AG04449 (cell line): Measurements from ENCODE around the gene PKP4.
"Not testable (repeated sequence)": the region's sequence is repeated elsewhere in the genome, so short reads cannot be mapped to it uniquely, and the experiment has no call there.

ENCODE experiments used
- CTCF ChIA-PET: fragments of 350-600 bp; formaldehyde crosslinking; extraction: SDS; loops from one replicate; lab custom pipeline; 2021; ENCODE audit warnings: antibody characterized with exemption; lab: Yijun Ruan, JAX
- POLR2A ChIA-PET: fragments of 400-600, 350-600 bp; formaldehyde crosslinking; extraction: SDS; loops from one replicate; lab custom pipeline; 2020; ENCODE audit warnings: antibody characterized with exemption, inconsistent platforms; lab: Yijun Ruan, JAX
- DNase-seq: peaks from one replicate; pipeline ENCODE4 v3.0.0-alpha.2; 2010; ENCODE audit warnings: low read depth, low spot score
- H3K4me3 ChIP-seq: 2 replicates; pipeline ENCODE4 v1.5.1; 2011; ENCODE audit warnings: low read depth, mild to moderate bottlenecking, control low read depth, low read length
- CTCF ChIP-seq: IDR thresholded peaks from one replicate; pipeline ENCODE4 v1.5.1; 2011; ENCODE audit warnings: mild to moderate bottlenecking, moderate library complexity, low read length, control low read depth, inconsistent platforms; ENCODE audit not compliant: insufficient read depth; ENCODE audit errors: missing control alignments

PKP4 gene

GRCh38 chr2:158467248-158467647, 10.5 kb downstream of the PKP4 start:
- TF ChIP-seq CTCF: no peak
- DNase-seq: no peak
- H3K4me3 ChIP-seq: no peak overlapping the region
- CTCF ChIA-PET: interaction anchor here (1.0 kb wide), 1 partner anchor 9 kb away, joined by 3 read pairs; no protein-coding TSS in a partner anchor
- POLR2A ChIA-PET: no interaction called here

DNA sequence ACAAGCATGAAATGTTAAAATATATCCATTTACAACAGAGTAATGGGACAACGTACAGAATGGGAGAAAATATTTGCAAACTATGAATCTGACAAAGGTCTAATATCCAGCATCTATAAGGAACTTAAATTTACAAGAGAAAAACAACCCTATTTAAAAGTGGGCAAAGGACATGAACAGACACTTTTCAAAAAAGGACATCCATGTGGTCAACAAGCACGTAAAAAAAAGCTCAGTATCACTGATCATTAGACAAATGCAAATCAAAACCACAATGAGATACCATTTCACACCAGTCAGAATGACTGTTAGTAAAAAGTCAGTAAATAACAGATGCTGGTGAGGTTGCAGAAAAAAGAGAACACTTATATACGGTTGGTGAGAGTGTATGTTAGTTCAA, 16.1 kb downstream of the PKP4 start:
- DNase-seq, H3K4me3 ChIP-seq, POLR2A ChIA-PET: not testable (repeated sequence)
- CTCF ChIA-PET: interaction anchor here (1.1 to 1.4 kb wide), 2 partner anchors 13 to 15 kb away, joined by 3 to 5 read pairs; no protein-coding TSS in a partner anchor

DNA sequence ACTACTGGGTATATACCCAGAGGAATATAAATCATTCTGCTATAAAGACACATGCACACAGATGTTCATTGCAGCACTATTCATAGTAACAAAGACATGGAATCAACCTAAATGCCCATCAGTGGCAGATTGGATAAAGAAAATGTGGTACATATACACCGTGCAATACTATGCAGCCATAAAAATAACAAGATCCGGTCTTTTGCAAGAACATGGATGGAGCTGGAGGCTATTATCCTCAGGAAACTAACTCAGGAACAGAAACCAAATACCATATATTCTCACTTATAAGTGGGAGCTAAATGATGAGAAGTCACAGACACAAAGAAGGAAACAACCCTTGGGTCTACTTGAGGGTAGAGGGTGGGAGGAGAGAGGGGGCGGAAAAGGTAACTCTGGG, 16.5 kb downstream of the PKP4 start:
- H3K4me3 ChIP-seq, POLR2A ChIA-PET, DNase-seq: not testable (repeated sequence)
- CTCF ChIA-PET: interaction anchor here (1.1 to 1.4 kb wide), 2 partner anchors 12 to 15 kb away, joined by 3 to 5 read pairs; no protein-coding TSS in a partner anchor

DNA sequence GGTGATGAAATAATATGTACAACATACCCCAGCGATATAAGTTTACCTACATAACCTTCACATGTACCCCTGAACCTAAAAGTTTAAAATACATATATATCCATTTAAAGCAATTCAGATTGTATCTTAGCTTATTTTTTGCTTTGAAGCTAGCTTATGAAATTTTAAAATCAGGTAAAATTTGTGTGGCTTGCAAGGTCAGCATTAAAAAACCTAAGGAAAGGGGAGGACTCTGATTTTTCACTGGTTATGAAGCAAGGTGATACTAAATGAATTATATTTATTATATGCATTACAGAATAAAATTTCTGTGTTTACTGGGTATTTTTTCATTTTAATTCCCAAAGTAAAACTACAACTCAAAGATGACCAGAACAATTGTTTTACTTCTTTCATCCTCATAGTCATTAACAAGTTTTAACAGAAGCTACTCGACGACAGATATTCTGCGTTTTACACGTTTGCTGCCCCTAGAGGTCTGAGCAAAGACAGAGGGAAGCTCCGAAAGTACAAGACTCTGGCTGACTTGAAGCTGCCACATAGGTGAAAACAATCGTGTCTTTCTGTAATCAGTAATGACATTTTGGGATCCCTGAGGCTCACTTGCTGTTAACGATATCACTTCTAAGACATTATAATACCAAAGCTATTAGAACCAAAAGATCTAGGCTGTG, 17.1 kb downstream of the PKP4 start:
- ChIA-PET CTCF (interaction anchor here (1.3 to 1.4 kb wide), 2 partner anchors 11 to 16 kb away, joined by 4 to 5 read pairs; no protein-coding TSS in a partner anchor), POLR2A (no interaction called here)
- H3K4me3 ChIP-seq: no peak overlapping the region
- TF ChIP-seq CTCF: no peak
- no peak for DNase-seq

DNA sequence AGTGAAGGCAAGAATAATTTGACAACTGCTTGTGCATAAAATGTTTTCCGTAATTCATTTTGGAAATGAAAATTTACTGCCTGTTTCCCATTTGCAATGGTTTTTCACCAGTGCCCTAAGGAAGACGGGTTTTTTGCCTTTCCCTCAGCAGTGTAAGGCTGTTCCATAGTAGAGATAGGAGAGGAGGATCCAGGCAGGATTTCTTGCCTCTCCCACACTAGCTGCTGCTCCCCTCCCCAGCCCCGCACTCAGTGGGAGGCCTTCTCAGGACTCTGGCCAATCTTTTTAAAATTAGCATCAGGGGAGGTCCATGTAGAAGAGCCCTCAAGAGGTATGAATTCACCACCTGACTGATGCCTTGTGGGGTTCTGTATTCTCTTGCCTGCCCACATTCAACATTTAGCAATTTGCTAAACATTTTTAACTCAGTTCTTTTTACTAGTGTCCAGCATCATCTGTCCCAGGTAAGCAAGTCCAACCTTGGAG, 17.8 kb downstream of the PKP4 start:
- CTCF ChIA-PET: interaction anchor here (1.3 kb wide), 1 partner anchor 11 kb away, joined by 4 read pairs; no protein-coding TSS in a partner anchor
- POLR2A ChIA-PET, DNase-seq, H3K4me3 ChIP-seq: not testable (repeated sequence)

DNA sequence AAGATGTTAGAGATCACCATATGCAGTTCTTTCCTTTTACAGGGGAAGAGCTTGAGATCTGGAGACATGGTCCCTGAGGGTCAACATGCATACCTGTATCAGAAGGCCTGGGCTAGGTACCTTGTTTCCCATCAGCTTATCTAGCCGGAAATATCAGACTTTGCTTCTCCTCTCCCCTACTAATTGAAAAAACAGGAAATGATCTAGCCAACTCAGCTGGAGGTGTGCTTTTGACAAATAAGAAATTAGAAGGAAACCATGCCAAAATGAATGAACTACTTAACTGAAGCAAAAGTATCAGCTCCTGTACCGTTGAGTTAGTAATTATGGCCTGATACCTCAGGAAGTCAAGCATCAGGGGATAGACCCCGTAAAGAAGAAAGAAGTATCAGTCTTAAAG, 20.4 kb downstream of the PKP4 start:
- ChIA-PET POLR2A (no interaction called here), CTCF (interaction anchor here (1.1 to 2.5 kb wide), 3 partner anchors 11 to 20 kb away, joined by 3 to 11 read pairs (median 4); partner anchors contain the start of genes CCDC148 and PKP4)
- no peak for TF ChIP-seq CTCF
- H3K4me3 ChIP-seq: no peak overlapping the region
- DNase-seq: no peak

DNA sequence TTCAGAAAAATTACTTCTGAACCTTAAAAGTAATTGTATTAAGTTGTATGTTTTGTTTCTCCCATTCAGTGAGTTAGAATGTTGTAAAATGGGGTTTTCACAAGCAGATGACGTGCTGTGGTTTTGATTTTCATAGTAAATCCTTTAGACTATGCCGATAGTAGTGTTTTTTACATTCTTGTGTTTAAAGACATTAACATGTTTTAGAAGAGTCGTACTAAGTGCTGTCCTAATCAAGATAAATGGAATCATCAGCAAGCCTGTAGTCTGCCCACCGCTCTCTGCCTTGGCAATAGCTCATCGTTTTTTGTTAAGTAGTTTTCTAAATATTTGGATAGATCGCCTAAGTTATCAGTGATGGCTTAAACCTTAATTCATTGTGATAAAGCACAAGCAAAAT, 21.5 kb downstream of the PKP4 start:
- POLR2A ChIA-PET: no interaction called here
- no peak overlapping the region for H3K4me3 ChIP-seq
- no peak for TF ChIP-seq CTCF
- no peak for DNase-seq
- CTCF ChIA-PET: interaction anchor here (0.8 to 2.5 kb wide), 4 partner anchors 10 to 277 kb away, joined by 3 to 11 read pairs (median 4); partner anchors contain the start of genes CCDC148 and PKP4

- ChIA-PET POLR2A (no interaction called here), CTCF (interaction anchor here (0.8 kb wide), 1 partner anchor 276 kb away, joined by 3 read pairs; no protein-coding TSS in a partner anchor)
- no peak for TF ChIP-seq CTCF
Observed at GRCh38 chr2:158478816-158479215, 22.1 kb downstream of the PKP4 start.

More at GRCh38 chr2:158478816-158479215, 22.1 kb downstream of the PKP4 start:
- H3K4me3 ChIP-seq: no peak overlapping the region
- DNase-seq: no peak
